IMR-90 (cell line): ENCODE measurements around the gene NAMPT. TPM values are rescaled to one million over a fixed set of nuclear protein-coding genes. Genes with fewer than 3 reads are reported as not detected.

Source experiments
- ATAC-seq: fragments of 200-7000 bp; cut with Tn5 transposase; 2 replicates; pipeline ENCODE4 v1.9.1; 2020; ENCODE audit warnings: low read depth, mild to moderate bottlenecking, moderate library complexity
- BruUV-seq: library from RNA; stranded (reverse); fragments of 400-500 nt; replicated peaks from 2 replicates; lab custom pipeline; 2021; lab: Mats Ljungman, UMichigan
- CTCF ChIA-PET: fragments of 300-600 bp; formaldehyde crosslinking; extraction: SDS; loops from one replicate; lab custom pipeline; 2021; ENCODE audit warnings: antibody characterized with exemption; lab: Yijun Ruan, JAX
- POLR2A ChIA-PET: fragments of 300-600 bp; sonication (Branson Sonifier 250); formaldehyde crosslinking; loops from one replicate; lab custom pipeline; 2022; ENCODE audit warnings: antibody characterized with exemption; ENCODE audit not compliant: unreplicated experiment; lab: Charles Lee
- DNase-seq: peaks from one replicate; pipeline ENCODE4 v3.0.0; 2013
- H2AFZ ChIP-seq: replicated peaks from 2 replicates; pipeline ENCODE3; 2013; ENCODE audit warnings: low read length, mild to moderate bottlenecking; ENCODE audit not compliant: poor library complexity
- H2AK5ac ChIP-seq: 2 replicates; pipeline ENCODE4 v1.6.1; 2013; ENCODE audit warnings: low read depth, low read length, inconsistent platforms
- H2AK9ac ChIP-seq: replicated peaks from 2 replicates; pipeline ENCODE3; 2013; ENCODE audit warnings: mild to moderate bottlenecking, low read depth, low read length, moderate library complexity; ENCODE audit not compliant: poor library complexity
- H2BK120ac ChIP-seq: 2 replicates; pipeline ENCODE4 v1.6.1; 2013; ENCODE audit warnings: low read depth, low read length, inconsistent platforms
- H2BK15ac ChIP-seq: 3 replicates; pipeline ENCODE4 v1.6.1; 2013; ENCODE audit warnings: low read depth, low read length, inconsistent platforms
- H2BK20ac ChIP-seq: 2 replicates; pipeline ENCODE4 v1.6.1; 2013; ENCODE audit warnings: low read depth, mild to moderate bottlenecking, inconsistent platforms, low read length, moderate library complexity
- H2BK5ac ChIP-seq: 2 replicates; pipeline ENCODE4 v1.6.1; 2013; ENCODE audit warnings: mild to moderate bottlenecking, low read depth, low read length, inconsistent platforms; ENCODE audit not compliant: poor library complexity, severe bottlenecking
- H3K14ac ChIP-seq: replicated peaks from 2 replicates; pipeline ENCODE4 v1.6.1; 2013; ENCODE audit warnings: low read depth, low read length, inconsistent platforms
- H3K18ac ChIP-seq: 2 replicates; pipeline ENCODE4 v1.6.1; 2013; ENCODE audit warnings: low read depth, low read length, control low read depth
- H3K23ac ChIP-seq: 2 replicates; pipeline ENCODE4 v1.6.1; 2013; ENCODE audit warnings: low read depth, low read length, inconsistent platforms
- H3K27ac ChIP-seq: 2 replicates; pipeline ENCODE4 v1.5.1; 2013; ENCODE audit warnings: mild to moderate bottlenecking, control low read depth, low read length; ENCODE audit not compliant: insufficient read depth
- H3K27me3 ChIP-seq: 2 replicates; pipeline ENCODE4 v1.6.1; 2013; ENCODE audit warnings: low read length; ENCODE audit not compliant: control insufficient read depth, insufficient read depth
- H3K36me3 ChIP-seq: 2 replicates; pipeline ENCODE4 v1.6.1; 2013; ENCODE audit warnings: low read length, mixed read lengths; ENCODE audit not compliant: control insufficient read depth, insufficient read depth
- H3K4ac ChIP-seq: 2 replicates; pipeline ENCODE4 v1.6.1; 2013; ENCODE audit warnings: low read depth, low read length, inconsistent platforms
- H3K4me1 ChIP-seq: 2 replicates; pipeline ENCODE4 v1.6.1; 2013; ENCODE audit warnings: low read length, mixed read lengths; ENCODE audit not compliant: control insufficient read depth, insufficient read depth
- H3K4me2 ChIP-seq: 2 replicates; pipeline ENCODE4 v1.6.1; 2013; ENCODE audit warnings: low read depth, mild to moderate bottlenecking, control low read depth, low read length, moderate library complexity
- H3K4me3 ChIP-seq: 2 replicates; pipeline ENCODE4 v1.5.1; 2013; ENCODE audit warnings: low read depth, mild to moderate bottlenecking, control low read depth, low read length, moderate library complexity; ENCODE audit not compliant: insufficient read depth
- H3K56ac ChIP-seq: 2 replicates; pipeline ENCODE4 v1.6.1; 2013; ENCODE audit warnings: low read length, inconsistent platforms; ENCODE audit not compliant: insufficient read depth; ENCODE audit errors: extremely low read depth
- H3K79me1 ChIP-seq, 2 experiments: 2 replicates each; pipeline ENCODE4 v1.6.1; 2013; ENCODE audit warnings: low read length in 2 of 2, inconsistent platforms in 1 of 2, low read depth in 1 of 2
- H3K9ac ChIP-seq: 2 replicates; pipeline ENCODE4 v1.6.1; 2013; ENCODE audit warnings: low read depth, low read length, control low read depth
- H3K9me1 ChIP-seq: 2 replicates; pipeline ENCODE4 v1.6.1; 2013; ENCODE audit warnings: low read length, inconsistent platforms; ENCODE audit not compliant: insufficient read depth
- H3K9me3 ChIP-seq: 2 replicates; pipeline ENCODE4 v1.6.1; 2013; ENCODE audit warnings: low read length; ENCODE audit not compliant: control insufficient read depth, insufficient read depth
- H4K20me1 ChIP-seq: 2 replicates; pipeline ENCODE4 v1.6.1; 2013; ENCODE audit warnings: low read length, inconsistent platforms; ENCODE audit not compliant: insufficient read depth
- H4K5ac ChIP-seq: 2 replicates; pipeline ENCODE4 v1.6.1; 2013; ENCODE audit warnings: mild to moderate bottlenecking, low read depth, low read length, control low read depth
- H4K8ac ChIP-seq, 2 experiments: 2 replicates each; pipeline ENCODE4 v1.6.1; 2013; ENCODE audit warnings: low read depth in 2 of 2, low read length in 2 of 2, control low read depth in 1 of 2, inconsistent platforms in 1 of 2
- H4K91ac ChIP-seq: 2 replicates; pipeline ENCODE4 v1.6.1; 2013; ENCODE audit warnings: low read depth, low read length, inconsistent platforms; ENCODE audit not compliant: insufficient read depth
- BHLHE40 ChIP-seq: fragments of 150-350 bp; IDR thresholded peaks from 2 replicates; pipeline ENCODE4 v1.6.1; 2016; ENCODE audit warnings: mild to moderate bottlenecking, low read depth, low read length
- CEBPB ChIP-seq: IDR thresholded peaks from 2 replicates; pipeline ENCODE4 v1.6.1; 2012; ENCODE audit warnings: low read depth, low read length, improper control_type of control experiment
- CHD1 ChIP-seq: IDR thresholded peaks from 2 replicates; pipeline ENCODE4 v1.6.1; 2012; ENCODE audit warnings: low read depth, low read length, improper control_type of control experiment
- FOS ChIP-seq: fragments of 150-350 bp; IDR thresholded peaks from 2 replicates; pipeline ENCODE4 v1.6.1; 2016; ENCODE audit warnings: low read depth, low read length
- MAFK ChIP-seq: IDR thresholded peaks from 2 replicates; pipeline ENCODE4 v1.6.1; 2012; ENCODE audit warnings: low read depth, low read length, improper control_type of control experiment
- MAZ ChIP-seq: IDR thresholded peaks from 2 replicates; pipeline ENCODE4 v1.6.1; 2012; ENCODE audit warnings: low read depth, mild to moderate bottlenecking, low read length, improper control_type of control experiment, moderate library complexity, borderline replicate concordance
- MXI1 ChIP-seq: IDR thresholded peaks from 2 replicates; pipeline ENCODE4 v1.6.1; 2012; ENCODE audit warnings: low read depth, mild to moderate bottlenecking, low read length, moderate library complexity, borderline replicate concordance
- NFE2L2 ChIP-seq: fragments of 150-350 bp; IDR thresholded peaks from 2 replicates; pipeline ENCODE4 v1.6.1; 2016; ENCODE audit warnings: low read depth, mild to moderate bottlenecking, low read length
- POLR2A ChIP-seq: IDR thresholded peaks from 2 replicates; pipeline ENCODE4 v1.6.1; 2012; ENCODE audit warnings: mild to moderate bottlenecking, low read depth, low read length
- RAD21 ChIP-seq: IDR thresholded peaks from 2 replicates; pipeline ENCODE4 v1.6.1; 2012; ENCODE audit warnings: low read length, improper control_type of control experiment
- RCOR1 ChIP-seq: IDR thresholded peaks from 2 replicates; pipeline ENCODE4 v1.6.1; 2012; ENCODE audit warnings: mild to moderate bottlenecking, low read length, improper control_type of control experiment; ENCODE audit not compliant: insufficient replicate concordance
- RFX5 ChIP-seq: IDR thresholded peaks from 2 replicates; pipeline ENCODE4 v1.8.0; 2012; ENCODE audit warnings: low read depth, mild to moderate bottlenecking, low read length, moderate library complexity
- SMC3 ChIP-seq: fragments of 150-350 bp; IDR thresholded peaks from 2 replicates; pipeline ENCODE4 v1.6.1; 2016; ENCODE audit warnings: low read depth, mild to moderate bottlenecking, antibody characterized with exemption, low read length, moderate library complexity
- WGBS, 2 experiments: methylation state at CpG; one replicate each; pipeline versions ENCODE4 v1.1.5 to v1.1.7; 2013; ENCODE audit warnings: missing lambda C conversion rate in 2 of 2; ENCODE audit not compliant: insufficient read length in 1 of 2; ENCODE audit errors: extremely low coverage in 2 of 2; 5-methylcytosine and 5-hydroxymethylcytosine counted together
- dilution Hi-C: fragments of 300-500 bp; cut with HindIII; formaldehyde crosslinking; loops from one replicate; pipeline ENCODE4 v1.14.3; 2018; ENCODE audit warnings: low sequenced_read_pairs; ENCODE audit not compliant: unreplicated experiment
- in situ Hi-C: fragments of 300-500 bp; cut with MboI; formaldehyde crosslinking; loops from 3 replicates; pipeline ENCODE4 v1.14.3; 2019; ENCODE audit warnings: low sequenced_read_pairs, inconsistent platforms, mixed read lengths
- intact Hi-C: fragments of 100-400 bp; cut with micrococcal nuclease; formaldehyde crosslinking; loops from 2 replicates; pipeline ENCODE4 v1.10.0; 2022
- polyA plus RNA-seq, 3 experiments: library from polyadenylated mRNA; depleted of rRNA; stranded (reverse); fragments of >200 nt; gene quantifications; 2 replicates each; pipeline ENCODE4 v1.2.3, GENCODE V29; 2012; ENCODE audit warnings: low replicate concordance in 1 of 3
- total RNA-seq: library from RNA; depleted of rRNA; stranded (reverse); fragments of >200 nt; gene quantifications from 2 replicates; pipeline ENCODE4 v1.2.3, GENCODE V29; 2012
- TF ChIP-seq, protein P1 (sequence below): fragments of 150-350 bp; IDR thresholded peaks from 2 replicates; pipeline ENCODE4 v1.6.1; 2017; ENCODE audit warnings: mild to moderate bottlenecking, antibody characterized with exemption, low read length, low read depth
- TF ChIP-seq, protein P2 (sequence below): conservative IDR thresholded peaks from 2 replicates; pipeline ENCODE4 v1.5.1; 2012; ENCODE audit warnings: mild to moderate bottlenecking, low read depth, low read length, improper control_type of control experiment
- TF ChIP-seq, protein P3 (sequence below): fragments of 150-350 bp; IDR thresholded peaks from 2 replicates; pipeline ENCODE4 v1.6.1; 2016; ENCODE audit warnings: low read depth, mild to moderate bottlenecking, low read length, moderate library complexity, borderline replicate concordance

The NAMPT gene
- total and polyA plus RNA-seq, 2 of the 4 experiments (the other 2 are of a cell fraction): 13.3 to 31.7 TPM

DNA sequence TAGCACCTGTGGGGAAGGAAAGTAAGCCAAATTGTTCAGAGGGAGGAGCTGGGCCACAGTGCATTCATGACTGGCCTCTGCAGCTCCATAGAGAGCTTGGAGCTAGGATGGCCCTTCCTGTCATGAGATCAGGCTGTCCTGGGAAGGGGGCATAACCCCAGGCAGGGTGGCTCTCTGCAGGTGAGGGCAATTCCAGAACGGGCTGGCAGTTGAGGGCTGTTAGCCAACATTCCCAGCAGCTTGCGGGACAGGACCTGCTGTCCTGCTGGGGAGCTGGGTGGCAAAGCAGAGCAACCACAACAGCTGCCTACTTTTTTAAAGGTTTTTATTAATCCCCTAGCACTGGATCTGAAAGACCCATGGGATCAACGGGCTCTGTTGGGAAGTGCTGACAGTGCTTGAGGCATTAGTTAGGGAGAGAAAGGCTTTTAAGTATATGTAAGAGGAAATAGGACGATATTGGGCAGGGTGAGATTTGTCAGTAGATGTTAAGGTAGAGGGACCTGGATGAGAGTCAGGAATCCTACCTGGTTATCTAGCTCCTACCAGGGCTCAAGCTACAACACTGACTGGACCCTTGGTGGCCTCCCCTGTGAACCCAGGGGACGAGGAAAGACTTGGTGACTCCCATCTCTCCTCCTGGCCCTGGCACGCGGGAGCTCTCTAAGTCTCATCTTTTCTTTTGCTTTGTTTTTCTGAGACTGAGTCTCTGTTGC lies 77.8 kb downstream of the NAMPT start:
- no peak overlapping the region for H3K4ac ChIP-seq
- no peak overlapping the region for H3K4me2 ChIP-seq
- H3K36me3 ChIP-seq: no peaks in the 10 kb centered on the region
- no peak overlapping the region for H2BK15ac ChIP-seq
- H2BK5ac ChIP-seq: no peak overlapping the region
- H3K14ac ChIP-seq: no peak overlapping the region
- dilution Hi-C loops (no loop called here), intact Hi-C loops (no loop called here), in situ Hi-C loops (no loop called here)
- no peak overlapping the region for H4K8ac ChIP-seq
- no peak overlapping the region for H2BK120ac ChIP-seq
- WGBS, 2 experiments: 79% methylated on average over 2 of the region's 7 CpGs; no CpG with 5 or more reads in 1 of the 2 experiments
- DNase-seq (no peak), ATAC-seq (no peak)
- H2AK5ac ChIP-seq: no peak overlapping the region
- no peaks in the 10 kb centered on the region for H4K20me1 ChIP-seq
- H3K27me3 ChIP-seq: 0 out of 2 replicates have a peak, but pooled peaks cover 1% of the 10 kb centered on the region
- H3K18ac ChIP-seq: no peak overlapping the region
- no peak overlapping the region for H3K9ac ChIP-seq
- no peaks in the 10 kb centered on the region for H3K4me1 ChIP-seq
- no peak overlapping the region for H2AK9ac ChIP-seq
- H4K91ac ChIP-seq: no peak overlapping the region
- no peak overlapping the region for H2BK20ac ChIP-seq
- H3K23ac ChIP-seq: no peak overlapping the region
- BruUV-seq: no TSS peak
- TF ChIP-seq RAD21 (no peak), MAZ (no peak), CHD1 (no peak), CEBPB (no peak), BHLHE40 (no peak), RCOR1 (no peak), FOS (no peak), NFE2L2 (no peak), SMC3 (no peak), POLR2A (no peak), MAFK (no peak), RFX5 (no peak), MXI1 (no peak)
- TF ChIP-seq, protein P1, sequence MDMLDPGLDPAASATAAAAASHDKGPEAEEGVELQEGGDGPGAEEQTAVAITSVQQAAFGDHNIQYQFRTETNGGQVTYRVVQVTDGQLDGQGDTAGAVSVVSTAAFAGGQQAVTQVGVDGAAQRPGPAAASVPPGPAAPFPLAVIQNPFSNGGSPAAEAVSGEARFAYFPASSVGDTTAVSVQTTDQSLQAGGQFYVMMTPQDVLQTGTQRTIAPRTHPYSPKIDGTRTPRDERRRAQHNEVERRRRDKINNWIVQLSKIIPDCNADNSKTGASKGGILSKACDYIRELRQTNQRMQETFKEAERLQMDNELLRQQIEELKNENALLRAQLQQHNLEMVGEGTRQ: no peak
- TF ChIP-seq, protein P2, sequence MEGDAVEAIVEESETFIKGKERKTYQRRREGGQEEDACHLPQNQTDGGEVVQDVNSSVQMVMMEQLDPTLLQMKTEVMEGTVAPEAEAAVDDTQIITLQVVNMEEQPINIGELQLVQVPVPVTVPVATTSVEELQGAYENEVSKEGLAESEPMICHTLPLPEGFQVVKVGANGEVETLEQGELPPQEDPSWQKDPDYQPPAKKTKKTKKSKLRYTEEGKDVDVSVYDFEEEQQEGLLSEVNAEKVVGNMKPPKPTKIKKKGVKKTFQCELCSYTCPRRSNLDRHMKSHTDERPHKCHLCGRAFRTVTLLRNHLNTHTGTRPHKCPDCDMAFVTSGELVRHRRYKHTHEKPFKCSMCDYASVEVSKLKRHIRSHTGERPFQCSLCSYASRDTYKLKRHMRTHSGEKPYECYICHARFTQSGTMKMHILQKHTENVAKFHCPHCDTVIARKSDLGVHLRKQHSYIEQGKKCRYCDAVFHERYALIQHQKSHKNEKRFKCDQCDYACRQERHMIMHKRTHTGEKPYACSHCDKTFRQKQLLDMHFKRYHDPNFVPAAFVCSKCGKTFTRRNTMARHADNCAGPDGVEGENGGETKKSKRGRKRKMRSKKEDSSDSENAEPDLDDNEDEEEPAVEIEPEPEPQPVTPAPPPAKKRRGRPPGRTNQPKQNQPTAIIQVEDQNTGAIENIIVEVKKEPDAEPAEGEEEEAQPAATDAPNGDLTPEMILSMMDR: no peak
- TF ChIP-seq, protein P3, sequence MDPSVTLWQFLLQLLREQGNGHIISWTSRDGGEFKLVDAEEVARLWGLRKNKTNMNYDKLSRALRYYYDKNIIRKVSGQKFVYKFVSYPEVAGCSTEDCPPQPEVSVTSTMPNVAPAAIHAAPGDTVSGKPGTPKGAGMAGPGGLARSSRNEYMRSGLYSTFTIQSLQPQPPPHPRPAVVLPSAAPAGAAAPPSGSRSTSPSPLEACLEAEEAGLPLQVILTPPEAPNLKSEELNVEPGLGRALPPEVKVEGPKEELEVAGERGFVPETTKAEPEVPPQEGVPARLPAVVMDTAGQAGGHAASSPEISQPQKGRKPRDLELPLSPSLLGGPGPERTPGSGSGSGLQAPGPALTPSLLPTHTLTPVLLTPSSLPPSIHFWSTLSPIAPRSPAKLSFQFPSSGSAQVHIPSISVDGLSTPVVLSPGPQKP: no peak
- POLR2A ChIA-PET: no interaction called here
- no peak overlapping the region for H3K56ac ChIP-seq
- CTCF ChIA-PET: no interaction called here
- no peaks in the 10 kb centered on the region for H3K9me3 ChIP-seq
- no peaks in the 10 kb centered on the region for H3K79me1 ChIP-seq
- H3K9me1 ChIP-seq: no peaks in the 10 kb centered on the region
- H3K27ac ChIP-seq: no peak overlapping the region
- no peak overlapping the region for H4K5ac ChIP-seq
- no peak overlapping the region for H3K4me3 ChIP-seq
- peak overlapping the region; percentile 58 for H2AFZ ChIP-seq
